ENCODE measurements around the gene CFAP20DC.

The CFAP20DC gene

DNA sequence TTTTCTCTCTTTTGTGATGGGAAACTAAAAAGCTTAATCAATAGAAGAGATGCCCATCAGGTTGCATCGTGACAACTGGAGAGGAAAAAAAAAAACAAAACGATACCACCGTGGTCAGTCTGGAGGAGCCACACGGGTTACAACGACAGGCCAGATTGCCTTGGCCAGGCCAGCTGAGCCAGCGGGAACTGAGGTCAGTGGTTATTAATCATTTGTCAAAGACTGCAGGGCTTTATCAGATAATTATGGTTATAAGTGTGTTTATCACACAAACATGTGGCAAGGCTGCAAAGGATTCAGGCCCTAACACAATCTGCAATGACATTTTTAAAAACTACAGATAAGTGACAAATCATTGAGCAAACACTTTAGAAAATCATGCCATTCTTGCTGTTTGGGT is 248.3 kb downstream of the CFAP20DC start:
- DNase-seq (ENCODE audit: low read depth in 2 of 2): no peak

DNA sequence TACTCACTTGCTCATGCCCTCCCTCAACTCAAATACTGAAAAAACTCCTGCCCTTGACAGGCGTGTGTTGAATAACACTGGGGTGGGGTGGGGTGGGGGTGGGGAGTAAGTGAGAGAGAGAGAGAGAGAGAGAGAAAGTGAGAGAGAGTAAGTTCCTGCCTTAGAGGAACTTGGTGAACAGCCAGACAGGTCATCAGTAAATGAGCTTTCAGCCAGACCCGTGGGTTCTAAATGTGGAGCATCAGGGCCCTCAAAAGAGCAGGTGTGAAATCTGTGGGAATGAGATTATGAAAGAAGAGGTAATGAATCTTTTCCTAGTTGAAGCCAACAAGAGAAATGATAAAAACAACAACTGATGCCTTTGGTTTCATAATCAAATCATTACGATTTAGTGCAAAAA is 248.9 kb downstream of the CFAP20DC start:
- DNase-seq (ENCODE audit: low read depth in 2 of 2): no peak

DNA sequence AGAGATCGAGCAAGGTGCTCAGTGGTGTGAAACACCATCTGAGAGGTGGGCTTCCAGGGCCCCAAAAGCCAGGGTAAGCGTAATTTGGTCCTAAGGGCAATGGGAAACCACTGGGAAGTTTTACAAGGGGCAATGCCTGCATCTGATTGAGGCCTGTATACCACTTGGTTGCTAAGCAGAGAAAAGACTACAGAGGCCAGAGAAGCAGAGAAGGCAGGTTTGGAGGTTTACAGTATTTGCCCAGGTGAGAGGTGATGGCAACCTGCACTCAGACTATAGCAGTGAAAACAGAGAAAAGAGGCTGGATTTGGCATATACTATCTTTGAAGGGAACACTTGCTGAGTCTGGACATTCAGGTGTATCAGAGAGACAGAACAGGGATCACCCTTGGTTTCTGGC is 249.8 kb downstream of the CFAP20DC start:
- no peak for DNase-seq (ENCODE audit: low read depth in 2 of 2)

DNA sequence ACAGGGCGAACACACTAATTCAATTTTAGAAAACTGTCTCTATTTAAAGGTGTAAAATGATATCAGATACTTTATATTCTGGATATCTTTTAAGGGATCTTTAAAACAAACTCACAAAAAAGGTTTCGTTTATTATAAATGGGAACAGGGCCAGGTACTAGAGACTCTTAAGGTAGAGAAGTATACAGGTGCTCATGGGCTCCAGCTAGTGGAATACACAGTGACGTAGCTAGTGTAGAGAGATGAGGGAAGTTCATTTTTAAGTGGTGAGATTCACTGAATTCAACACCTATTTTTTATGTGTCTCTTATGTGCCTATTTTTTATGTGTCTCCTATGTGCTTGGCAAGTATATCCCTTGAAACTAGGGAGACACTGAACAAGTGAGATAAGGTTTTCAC is 250.6 kb downstream of the CFAP20DC start:
- no peak for DNase-seq (ENCODE audit: low read depth in 2 of 2)

DNA sequence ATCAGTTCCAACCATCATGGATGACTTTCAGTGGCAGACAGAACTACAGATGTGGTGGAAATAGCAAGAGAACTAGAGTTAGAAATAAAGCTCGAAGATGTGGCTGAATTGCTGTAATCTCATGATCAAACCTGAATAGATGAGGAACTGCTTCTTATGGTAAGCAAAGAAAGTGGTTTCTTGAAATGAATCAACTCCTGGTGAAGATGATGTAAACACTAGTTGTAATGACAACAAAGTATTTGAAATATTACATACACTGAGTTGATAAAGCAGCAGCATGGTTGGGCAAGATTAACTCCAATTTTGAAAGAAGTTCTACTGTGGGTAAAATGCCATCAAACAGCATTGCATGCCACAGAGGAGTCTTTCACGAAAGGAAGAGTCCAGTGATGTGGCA is 251.5 kb downstream of the CFAP20DC start:
- no peak for DNase-seq (ENCODE audit: low read depth in 2 of 2)

DNA sequence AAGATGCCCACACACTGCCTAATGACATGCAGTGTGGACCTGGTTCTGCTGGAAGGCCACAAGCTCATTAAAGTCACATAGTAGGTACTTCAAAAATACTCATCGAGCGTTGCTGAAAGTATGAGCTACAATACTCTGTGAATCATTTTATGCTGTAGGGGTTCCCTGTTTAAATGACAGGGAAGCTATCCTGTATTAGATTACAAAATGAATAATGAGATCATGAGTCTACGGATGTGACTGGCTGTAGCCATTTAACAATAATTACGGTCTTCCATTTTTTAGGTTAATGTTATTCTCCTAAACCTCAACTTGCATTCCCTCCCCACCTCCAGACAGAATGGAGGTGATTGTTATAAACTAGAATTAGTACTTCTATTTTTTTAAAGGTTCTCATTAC is 255.1 kb downstream of the CFAP20DC start:
- no peak for DNase-seq (ENCODE audit: low read depth in 2 of 2)

DNA sequence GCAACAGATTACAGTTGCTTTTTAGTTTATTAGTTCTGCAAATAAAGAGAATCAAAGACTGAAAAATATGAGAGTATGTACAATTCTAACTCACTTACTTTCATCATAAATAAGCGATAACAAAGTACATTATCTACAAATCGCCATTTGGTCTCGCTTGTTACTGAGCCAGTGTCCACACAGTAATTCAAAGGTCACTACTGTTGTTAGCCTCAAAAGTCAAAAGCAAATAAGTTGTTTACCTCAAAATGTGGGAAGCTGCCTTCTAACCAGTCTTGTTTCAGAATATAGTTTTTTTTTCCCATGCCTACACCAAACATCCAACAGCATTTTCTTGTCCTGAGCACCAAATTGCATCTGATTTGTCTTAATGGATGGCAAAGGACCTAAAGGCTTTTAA is 255.9 kb downstream of the CFAP20DC start:
- no peak for DNase-seq (ENCODE audit: low read depth in 2 of 2)

DNA sequence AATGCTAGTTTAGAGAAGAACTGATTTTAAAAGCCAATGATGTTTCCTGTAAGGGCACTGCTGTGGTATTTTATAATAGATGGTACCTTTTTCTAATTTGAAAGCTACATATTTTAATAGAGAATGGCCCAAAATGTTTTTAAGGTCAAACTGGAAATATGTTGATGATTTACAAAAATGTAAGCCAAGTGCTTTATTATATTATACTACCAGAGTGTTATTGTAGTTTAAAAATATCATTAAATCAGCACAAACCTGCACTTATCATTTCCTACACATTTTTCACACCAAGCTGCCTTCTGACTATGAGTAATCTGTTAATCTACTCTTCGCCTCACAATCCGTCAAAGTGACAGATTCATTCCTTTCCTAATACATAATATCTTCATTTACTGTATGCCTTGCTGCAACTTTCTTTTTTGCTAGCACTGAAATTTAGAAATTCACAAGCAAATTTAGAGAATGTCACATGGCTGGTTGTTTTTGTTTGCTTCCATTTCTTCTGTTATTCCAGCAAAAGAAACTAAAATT is 256.8 kb downstream of the CFAP20DC start:
- DNase-seq (ENCODE audit: low read depth in 2 of 2): no peak

DNA sequence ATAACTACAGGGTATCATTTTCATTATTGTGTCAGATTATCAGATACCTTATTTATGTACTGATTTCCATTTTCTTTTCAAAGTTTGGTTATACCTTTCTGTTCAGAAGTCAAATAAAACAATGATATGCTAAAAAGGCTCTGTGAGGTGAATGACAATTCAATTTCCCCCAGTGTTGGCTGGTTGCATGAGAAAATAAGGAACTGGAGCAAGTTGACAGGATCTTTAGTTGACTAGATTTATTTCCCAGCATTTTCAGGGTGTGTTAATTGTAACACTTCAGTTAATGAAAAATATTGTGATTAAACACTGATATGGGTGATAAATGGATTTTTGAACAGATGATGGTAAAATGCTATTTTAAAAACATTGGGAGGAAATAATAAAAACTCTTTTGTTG is 260.4 kb downstream of the CFAP20DC start:
- DNase-seq (ENCODE audit: low read depth in 2 of 2): no peak

DNA sequence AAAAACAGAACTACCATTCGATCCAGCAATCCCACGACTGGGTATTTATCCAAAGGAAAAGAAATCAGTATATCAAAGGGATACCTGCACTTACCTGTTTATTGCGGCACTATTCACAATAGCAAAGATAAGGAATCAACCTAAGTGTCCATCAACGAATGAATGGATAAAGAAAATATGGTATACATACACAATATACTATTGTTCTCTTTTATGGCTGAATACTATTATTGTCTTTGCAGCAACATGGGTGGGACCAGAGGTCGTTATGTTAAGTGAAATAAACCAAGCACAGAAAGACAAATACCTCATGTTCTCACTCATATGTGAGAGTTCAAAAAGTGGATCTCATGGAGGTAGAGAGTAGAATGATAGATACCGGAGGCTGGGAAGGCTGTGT is 264.9 kb downstream of the CFAP20DC start:
- no peak for DNase-seq (ENCODE audit: low read depth in 2 of 2)

DNA sequence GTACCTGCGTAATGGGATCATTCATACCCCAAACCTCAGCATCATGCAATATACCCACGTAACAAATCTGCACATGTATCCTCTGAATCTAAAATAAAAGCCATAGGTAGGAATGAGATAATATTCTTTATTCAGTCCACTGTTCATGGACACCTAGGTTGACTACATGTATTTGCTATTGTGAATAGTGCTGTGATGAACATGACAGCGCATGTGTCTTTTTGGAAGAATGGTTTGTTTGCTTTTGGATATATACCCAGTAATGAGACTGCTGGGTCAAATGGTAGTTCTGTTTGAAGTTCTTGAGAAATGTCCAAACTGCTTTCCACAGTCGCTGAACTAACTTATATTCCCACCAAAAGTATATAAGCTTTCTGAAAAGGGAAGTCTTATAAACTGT is 265.4 kb downstream of the CFAP20DC start:
- no peak for DNase-seq (ENCODE audit: low read depth in 2 of 2)

DNA sequence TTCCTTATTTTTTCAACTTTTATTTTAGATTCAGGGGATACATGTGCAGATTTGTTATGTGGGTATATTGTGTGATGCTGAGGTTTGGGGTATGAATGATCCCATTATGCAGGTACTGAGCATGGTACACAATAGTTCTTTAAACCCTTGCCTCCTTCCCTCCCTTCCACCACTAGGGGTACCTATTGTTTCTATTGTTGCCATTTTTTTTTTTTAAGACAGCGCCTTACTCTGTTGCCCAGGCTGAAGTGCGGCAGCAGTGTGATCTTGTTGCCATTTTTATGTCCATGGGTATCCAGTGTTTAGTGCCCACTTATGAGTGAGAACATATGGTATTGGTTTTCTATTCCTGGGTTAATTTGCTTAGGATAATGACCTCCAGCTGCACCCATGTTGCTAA is 266.0 kb downstream of the CFAP20DC start:
- DNase-seq (ENCODE audit: low read depth in 2 of 2): no peak

DNA sequence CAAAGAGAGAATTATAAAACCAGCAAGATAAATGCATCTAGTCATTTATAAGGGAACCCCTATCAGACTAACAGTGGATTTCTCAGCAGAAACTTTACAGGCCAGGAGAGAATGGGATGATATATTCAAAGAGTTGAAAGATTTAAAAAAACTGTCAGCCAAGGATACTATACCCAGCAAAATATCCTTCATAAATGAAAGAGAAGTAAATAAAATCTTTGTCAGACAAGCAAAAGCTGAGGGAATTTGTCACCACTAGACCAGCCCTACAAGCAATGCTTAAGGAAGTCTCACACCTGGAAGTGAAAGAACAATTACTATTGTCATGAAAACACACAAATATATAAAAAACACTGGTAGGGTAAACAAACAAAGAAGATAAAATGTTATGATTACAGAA is 269.9 kb downstream of the CFAP20DC start:
- no peak for DNase-seq (ENCODE audit: low read depth in 2 of 2)

DNA sequence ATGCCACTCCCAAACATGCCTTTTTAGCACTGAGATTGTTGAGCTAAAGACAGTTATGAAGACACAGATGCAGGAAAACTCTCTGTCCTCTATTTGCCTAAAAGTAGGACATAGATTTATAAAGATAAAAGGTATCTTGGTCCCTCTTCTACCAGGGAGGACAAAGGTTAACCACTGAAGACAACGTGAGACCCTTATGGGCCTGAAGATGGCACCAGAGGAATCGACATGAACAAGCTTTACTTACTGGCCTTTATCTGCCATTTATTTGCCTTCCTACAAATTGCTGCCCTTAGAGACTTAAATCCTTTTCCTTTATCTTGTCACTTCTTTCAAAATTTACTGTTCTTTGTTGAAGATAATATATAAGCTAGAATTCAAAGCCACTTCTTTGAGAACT is 273.6 kb downstream of the CFAP20DC start:
- DNase-seq (ENCODE audit: low read depth in 2 of 2): no peak

DNA sequence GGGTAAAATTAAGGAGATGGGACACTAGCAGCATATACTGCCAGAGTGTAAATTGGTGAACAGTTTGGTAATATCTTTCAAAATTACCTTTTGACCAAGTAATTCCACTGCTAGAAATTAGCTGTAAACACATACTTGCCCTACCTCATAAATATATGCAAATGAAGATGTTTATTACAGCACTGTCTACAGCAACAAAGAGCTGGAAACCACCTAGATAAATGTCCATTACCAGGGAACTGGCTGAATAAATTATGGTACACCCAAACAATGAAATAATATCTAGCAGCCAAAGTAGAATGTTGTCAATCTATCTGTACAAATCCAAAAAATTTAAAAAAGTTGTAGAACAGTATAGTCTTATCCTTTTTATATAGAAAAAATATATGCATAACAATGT is 277.4 kb downstream of the CFAP20DC start:
- no peak for DNase-seq (ENCODE audit: low read depth in 2 of 2)

DNA sequence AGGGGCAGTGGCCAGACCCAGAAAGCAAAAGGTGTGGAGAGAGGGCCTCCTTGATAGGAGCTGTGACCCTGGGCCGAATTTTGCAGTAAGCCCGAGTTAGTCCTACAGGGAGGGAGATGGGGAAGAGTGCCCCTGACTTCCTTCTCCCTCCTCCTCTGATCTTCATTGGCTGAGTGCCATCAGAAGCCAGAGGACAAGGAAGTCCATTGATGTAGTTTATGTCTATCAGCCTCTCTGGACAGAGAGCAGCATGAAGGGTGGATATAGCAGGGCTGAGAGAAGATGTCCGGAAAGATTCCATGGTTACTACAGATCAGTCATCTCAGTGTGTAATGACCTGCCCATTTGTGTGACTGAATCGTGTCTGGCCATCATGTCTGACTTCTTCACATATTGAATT is 280.8 kb downstream of the CFAP20DC start:
- DNase-seq (ENCODE audit: low read depth in 2 of 2): no peak

DNA sequence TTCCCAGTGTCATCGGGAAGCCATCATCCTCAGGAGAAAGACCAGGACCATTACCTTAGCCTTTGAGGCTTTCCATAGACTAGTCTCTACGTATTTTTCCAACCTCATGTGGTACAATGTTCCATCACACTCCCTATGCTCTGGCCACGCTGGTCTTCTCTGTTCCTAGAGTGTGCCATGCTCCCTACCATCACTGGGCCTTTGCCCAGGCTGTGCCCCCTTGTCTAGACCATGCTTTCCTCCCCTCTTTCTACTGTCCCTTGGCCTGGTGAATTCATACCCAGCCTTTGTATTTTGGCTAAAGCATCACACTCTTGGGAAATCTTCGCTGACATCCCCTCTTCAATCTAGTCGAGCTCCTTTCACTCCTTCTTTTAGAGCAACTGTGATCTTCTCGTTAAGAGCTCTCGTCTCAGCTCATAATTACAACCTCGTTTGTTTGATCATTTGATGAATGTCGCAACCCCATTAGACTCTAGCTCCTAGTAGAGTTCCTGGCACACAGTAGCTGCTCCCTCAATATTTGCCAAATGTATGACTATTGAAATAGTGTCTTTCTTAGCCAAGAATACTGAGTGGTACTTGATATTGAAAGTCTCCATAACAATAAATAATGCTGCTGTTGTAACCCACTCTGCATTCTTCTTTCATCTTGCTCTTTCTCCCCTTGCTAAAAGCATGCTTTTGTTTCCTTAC is 283.1 kb downstream of the CFAP20DC start:
- no peak for DNase-seq (ENCODE audit: low read depth in 2 of 2)

DNA sequence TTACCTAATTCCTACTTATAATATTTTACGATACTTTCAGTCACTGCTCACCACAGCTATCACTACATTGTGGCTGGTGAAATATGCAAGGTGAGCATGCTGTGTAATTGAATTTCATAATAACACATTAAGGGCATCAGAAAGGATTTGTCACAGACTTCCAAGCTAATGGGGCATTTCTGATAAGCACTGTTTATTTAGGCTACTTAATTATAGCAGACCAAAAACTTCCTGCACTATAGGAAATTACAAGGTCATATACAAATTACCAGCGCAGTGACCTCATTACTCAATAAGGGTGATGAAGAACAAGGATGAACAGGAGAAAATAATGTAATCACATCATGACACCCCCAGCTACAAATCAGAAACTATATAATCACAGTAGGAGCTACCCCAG is 294.7 kb downstream of the CFAP20DC start:
- DNase-seq (ENCODE audit: low read depth in 2 of 2): no peak

DNA sequence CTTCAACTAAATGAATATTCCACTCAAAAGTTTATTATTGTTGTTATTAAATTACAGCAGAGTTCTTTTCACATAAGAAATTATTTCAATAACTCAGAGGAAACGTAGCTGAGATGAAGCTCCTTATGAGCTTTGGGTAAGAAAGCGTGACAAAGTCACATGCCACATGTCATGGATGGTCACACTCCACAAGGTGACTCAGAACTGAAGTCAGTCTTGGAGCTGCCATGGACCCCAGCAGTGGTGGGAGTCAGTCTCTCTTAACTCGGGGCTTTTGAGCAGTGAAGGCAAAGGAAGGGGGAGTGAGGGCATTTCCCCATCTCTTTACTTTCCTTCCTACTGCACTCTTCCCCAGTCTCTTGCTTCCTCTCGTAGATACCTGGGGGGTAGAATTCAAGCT is 295.8 kb downstream of the CFAP20DC start:
- DNase-seq (ENCODE audit: low read depth in 2 of 2): no peak

DNA sequence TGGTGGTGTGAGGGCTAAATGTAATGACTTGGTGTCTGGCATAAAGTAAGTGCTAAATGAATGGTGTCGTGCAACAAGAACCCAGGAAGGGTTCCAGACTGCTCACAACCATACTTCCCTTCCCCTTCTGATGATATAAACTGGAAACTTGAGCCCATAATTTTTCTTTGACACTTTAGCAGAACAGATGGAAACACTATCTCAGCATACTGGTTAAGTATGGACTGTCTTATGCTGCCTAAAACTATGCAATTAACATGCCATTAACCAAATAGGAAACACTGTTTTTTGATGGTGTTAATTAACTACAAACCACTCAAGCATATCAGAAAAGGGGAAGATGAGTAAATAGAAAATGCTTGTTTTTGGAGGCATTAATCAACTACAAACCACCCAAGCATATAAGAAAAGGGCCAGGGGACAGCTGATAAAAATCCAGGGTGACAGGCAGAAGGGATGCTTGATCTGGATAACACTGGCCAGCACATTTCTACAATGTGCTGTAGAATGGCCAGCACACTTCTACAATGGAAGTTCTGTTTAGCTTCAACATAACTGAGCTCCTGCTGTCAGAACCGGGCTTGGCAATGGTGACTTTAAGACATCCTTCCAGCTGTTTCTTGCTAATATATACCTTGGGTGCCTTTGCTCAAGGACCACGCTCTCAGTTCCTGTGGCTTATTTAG is 297.8 kb downstream of the CFAP20DC start:
- no peak for DNase-seq (ENCODE audit: low read depth in 2 of 2)

DNA sequence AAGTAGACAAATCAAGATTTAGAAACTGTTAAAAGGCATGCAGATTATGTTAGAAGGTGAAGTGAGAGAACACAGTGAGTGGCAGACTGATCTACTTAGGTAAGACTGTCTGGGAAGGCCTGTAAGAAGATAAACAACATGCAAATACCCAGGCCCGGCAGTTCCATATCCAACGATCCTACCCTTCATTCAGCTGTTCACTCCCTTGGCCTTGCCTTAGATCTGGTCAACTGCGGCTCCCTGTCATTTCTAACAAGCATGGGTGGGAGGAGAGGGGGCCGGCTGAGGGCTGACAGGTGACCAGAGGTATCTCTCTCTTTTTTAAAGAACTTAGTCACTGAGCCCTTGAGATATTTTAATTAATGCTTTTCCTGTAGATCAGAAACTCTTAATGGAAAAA is 298.6 kb downstream of the CFAP20DC start:
- no peak for DNase-seq (ENCODE audit: low read depth in 2 of 2)

DNA sequence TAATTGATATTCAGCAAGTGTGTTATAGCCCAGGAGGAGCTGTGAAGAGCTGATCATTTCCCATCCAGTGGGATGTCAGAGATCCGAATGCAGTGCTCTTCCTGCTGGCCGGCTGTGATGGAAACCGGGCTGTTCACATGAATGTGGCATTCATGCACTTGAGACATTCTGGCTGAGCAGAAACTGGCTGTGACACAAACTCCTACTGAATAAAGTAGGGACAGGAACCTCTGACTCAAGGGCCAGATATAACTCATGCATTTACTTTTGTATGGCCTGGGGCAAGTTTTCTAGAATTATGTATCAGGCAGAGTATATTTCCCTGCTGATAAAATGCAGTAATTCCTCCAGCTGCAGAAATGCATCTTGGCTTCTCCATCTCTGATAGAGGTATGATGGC is 299.9 kb downstream of the CFAP20DC start:
- no peak for DNase-seq (ENCODE audit: low read depth in 2 of 2)

DNA sequence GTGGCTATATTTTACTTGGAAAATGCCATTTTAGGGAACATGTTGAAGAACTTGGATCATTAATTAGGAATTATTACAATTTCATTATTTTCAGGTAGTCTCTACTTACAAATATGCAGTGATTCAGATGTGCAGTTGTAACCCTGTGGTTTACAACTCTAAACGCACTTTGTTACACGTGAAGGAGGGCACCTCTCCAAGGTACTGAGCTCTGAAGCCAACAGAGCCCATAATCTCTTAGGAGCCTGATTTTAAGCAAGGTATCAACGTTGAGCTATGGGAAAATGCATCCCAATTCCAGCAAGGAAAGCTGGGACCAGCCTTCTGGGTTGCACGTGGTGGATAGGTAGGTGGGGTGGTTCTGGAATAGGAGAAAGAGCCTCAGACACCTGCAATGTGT is 301.8 kb downstream of the CFAP20DC start:
- no peak for DNase-seq (ENCODE audit: low read depth in 2 of 2)

DNA sequence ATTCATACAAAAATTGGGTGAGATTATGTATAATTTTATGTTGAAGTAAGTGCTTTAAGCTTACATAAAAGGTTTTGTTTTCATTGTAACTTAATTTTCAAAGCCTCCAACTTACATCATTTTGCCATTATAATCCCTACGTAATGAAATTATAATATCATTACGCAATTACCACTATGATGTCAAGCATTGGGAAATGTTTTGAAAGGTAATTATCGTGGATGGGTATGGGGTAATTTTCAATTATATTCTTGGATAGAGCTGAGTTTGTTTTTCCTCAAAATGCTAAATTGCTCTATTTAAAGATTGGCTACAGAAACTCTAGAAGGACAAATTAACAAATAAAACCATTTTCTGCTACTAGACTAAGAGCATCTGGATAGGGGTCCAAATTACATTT is 303.1 kb downstream of the CFAP20DC start:
- no peak for DNase-seq (ENCODE audit: low read depth in 2 of 2)

Measured in stimulated activated CD8-positive, alpha-beta memory T cell treated with anti-CD3 and anti-CD28 coated beads, Interleukin-15, amount 100 ng/mL, for 48 hours (primary cell).